CD4-positive, alpha-beta memory T cell (primary cell): ENCODE results near the gene RPL28. TPM values are rescaled to one million over a fixed set of nuclear protein-coding genes. Genes with fewer than 3 reads are reported as not detected.

ENCODE experiments used
- CTCF ChIA-PET: fragments of 350-600 bp; sonication (Branson Sonifier 250); formaldehyde crosslinking; loops from one replicate; lab custom pipeline; 2021; ENCODE audit warnings: inconsistent platforms; ENCODE audit not compliant: partially characterized antibody; lab: Charles Lee
- POLR2A ChIA-PET: fragments of 350-600 bp; sonication (Branson Sonifier 250); formaldehyde crosslinking; loops from one replicate; lab custom pipeline; 2021; ENCODE audit not compliant: partially characterized antibody; lab: Charles Lee
- DNase-seq, 5 donors: peaks; one replicate each; pipeline versions ENCODE4 v3.0.0 to v3.0.0-alpha.2; 2020 to 2022; ENCODE audit warnings: mixed read lengths in 1 of 5
- H3K27ac ChIP-seq: one replicate; pipeline ENCODE4 v1.7.0; 2013; ENCODE audit warnings: low read depth, low read length
- H3K27me3 ChIP-seq: 2 replicates; pipeline ENCODE4 v1.7.0; 2013; ENCODE audit warnings: mild to moderate bottlenecking, low read length, moderate library complexity; ENCODE audit not compliant: insufficient read depth
- H3K36me3 ChIP-seq: 2 replicates; pipeline ENCODE4 v1.7.0; 2013; ENCODE audit warnings: mild to moderate bottlenecking, low read length, moderate library complexity; ENCODE audit not compliant: insufficient read depth
- H3K4me1 ChIP-seq: 2 replicates; pipeline ENCODE4 v1.7.0; 2013; ENCODE audit warnings: mild to moderate bottlenecking, low read length, moderate library complexity; ENCODE audit not compliant: insufficient read depth
- H3K4me3 ChIP-seq, 2 donors: one replicate each; pipeline ENCODE4 v1.7.0; 2013; ENCODE audit warnings: low read length in 2 of 2, mild to moderate bottlenecking in 1 of 2
- H3K9me3 ChIP-seq, 2 donors: one replicate each; pipeline ENCODE4 v1.7.0; 2013; ENCODE audit warnings: low read length in 2 of 2, control low read depth in 1 of 2; ENCODE audit not compliant: control insufficient read depth in 1 of 2
- H3K27ac Mint-ChIP-seq, 7 donors: one replicate each; pipeline ENCODE4 v1.8.0; 2020 to 2021; ENCODE audit warnings: mixed read lengths in 7 of 7, mild to moderate bottlenecking in 6 of 7, inconsistent platforms in 3 of 7, moderate library complexity in 3 of 7
- H3K27me3 Mint-ChIP-seq, 2 donors: one replicate each; pipeline ENCODE4 v1.8.0; 2020 to 2021; ENCODE audit warnings: mixed read lengths in 2 of 2
- H3K36me3 Mint-ChIP-seq, 2 donors: one replicate each; pipeline ENCODE4 v1.8.0; 2020 to 2021; ENCODE audit warnings: mixed read lengths in 2 of 2, inconsistent platforms in 1 of 2, mild to moderate bottlenecking in 1 of 2
- H3K4me1 Mint-ChIP-seq, 4 donors: one replicate each; pipeline ENCODE4 v1.8.0; 2020 to 2021; ENCODE audit warnings: mixed read lengths in 4 of 4, mild to moderate bottlenecking in 1 of 4
- H3K4me3 Mint-ChIP-seq, 8 donors: one replicate each; pipeline ENCODE4 v1.8.0; 2020 to 2021; ENCODE audit warnings: mixed read lengths in 8 of 8, mild to moderate bottlenecking in 7 of 8, moderate library complexity in 6 of 8, inconsistent platforms in 3 of 8
- H3K9me3 Mint-ChIP-seq, 8 donors: one replicate each; pipeline ENCODE4 v1.8.0; 2020 to 2021; ENCODE audit warnings: mixed read lengths in 8 of 8, mild to moderate bottlenecking in 5 of 8, inconsistent platforms in 3 of 8, moderate library complexity in 1 of 8
- intact Hi-C: fragments of 100-400 bp; cut with micrococcal nuclease; formaldehyde crosslinking; loops from one replicate; pipeline ENCODE4 v1.15.1; 2023
- polyA plus RNA-seq, 2 donors: library from polyadenylated mRNA; unstranded; fragments of 300-500 nt; fragmentation: Illumina TruSeq; gene quantifications; one replicate each; pipeline ENCODE4 v1.2.3, GENCODE V29; 2021
- total RNA-seq, 2 experiments: library from RNA; stranded (reverse); gene quantifications; one replicate each; pipeline ENCODE4 v1.2.3, GENCODE V29; 2021

Gene RPL28
- total and polyA plus RNA-seq, 4 experiments from 2014 or later: 257 to 3,159 (median 1,960) TPM

- no peaks in the 10 kb centered on the region for H3K9me3 ChIP-seq
- no peaks in the 10 kb centered on the region for H3K4me1 ChIP-seq
- ChIA-PET CTCF (interaction anchor here (1.0 kb wide), 1 partner anchor 8 kb away, joined by 3 read pairs; no protein-coding TSS in a partner anchor), POLR2A (interaction anchor here (1.8 to 3.1 kb wide), 2 partner anchors 8 to 59 kb away, joined by 3 to 10 read pairs; partner anchors contain the start of gene KMT5C)
- peaks cover 3% of the 10 kb centered on the region for H3K36me3 ChIP-seq
- H3K27me3 ChIP-seq: peaks cover 14% of the 10 kb centered on the region
- H3K4me3 ChIP-seq: no peak overlapping the region
- no peak for DNase-seq
- H3K27ac Mint-ChIP-seq: peak overlapping the region in 2 of 7 donors; percentile 70 to 75
- no peak overlapping the region for H3K27ac ChIP-seq
- no peak overlapping the region for H3K4me3 Mint-ChIP-seq
- H3K9me3 Mint-ChIP-seq: no peaks in the 10 kb centered on the region
- peaks cover 0 to 15% (median under 1%) of the 10 kb centered on the region in 4 donors for H3K4me1 Mint-ChIP-seq
- peaks cover 13 to 20% of the 10 kb centered on the region in 2 donors for H3K27me3 Mint-ChIP-seq
- H3K36me3 Mint-ChIP-seq: peaks cover 4 to 7% of the 10 kb centered on the region in 2 donors
- intact Hi-C loops: no loop called here
Measured at GRCh38 chr19:55347442-55348009, 38.2 kb upstream of the RPL28 start.

GRCh38 chr19:55348317-55349034 is 37.3 kb upstream of the RPL28 start:
- no peak overlapping the region for H3K27ac Mint-ChIP-seq
- H3K36me3 ChIP-seq: no peaks in the 10 kb centered on the region
- peaks cover 8% of the 10 kb centered on the region for H3K4me1 ChIP-seq
- peaks cover 20 to 29% of the 10 kb centered on the region in 2 donors for H3K27me3 Mint-ChIP-seq
- ChIA-PET CTCF (interaction anchor here (0.7 to 1.8 kb wide), 2 partner anchors 9 to 131 kb away, joined by 3 to 7 read pairs; partner anchors contain the start of gene KMT5C), POLR2A (interaction anchor here (1.1 to 3.1 kb wide), 3 partner anchors 9 to 59 kb away, joined by 3 to 10 read pairs (median 3); partner anchors contain the start of genes KMT5C and TMEM238)
- intact Hi-C loops: no loop called here
- no peaks in the 10 kb centered on the region for H3K9me3 ChIP-seq
- no peak overlapping the region for H3K4me3 Mint-ChIP-seq
- H3K36me3 Mint-ChIP-seq: peaks cover 0 to 7% of the 10 kb centered on the region in 2 donors
- peaks cover 2 to 24% (median 6%) of the 10 kb centered on the region in 4 donors for H3K4me1 Mint-ChIP-seq
- no peak for DNase-seq
- H3K27me3 ChIP-seq: peaks cover 23% of the 10 kb centered on the region
- H3K27ac ChIP-seq: no peak overlapping the region
- no peak overlapping the region for H3K4me3 ChIP-seq
- no peaks in the 10 kb centered on the region for H3K9me3 Mint-ChIP-seq

- ChIA-PET POLR2A (interaction anchor here (0.9 to 1.6 kb wide), 2 partner anchors 12 to 68 kb away, joined by 3 to 7 read pairs; partner anchors contain the start of gene KMT5C), CTCF (interaction anchor here (1.8 kb wide), 1 partner anchor 12 kb away, joined by 7 read pairs; the partner anchor contains the start of gene KMT5C)
- H3K4me3 Mint-ChIP-seq: peak overlapping the region in 1 of 8 donors; percentile 69
- H3K27ac Mint-ChIP-seq: peak overlapping the region in 2 of 7 donors; percentile 47 to 53
- H3K4me1 ChIP-seq: peaks cover 18% of the 10 kb centered on the region
- no peak for DNase-seq
- peaks cover 24 to 39% of the 10 kb centered on the region in 2 donors for H3K27me3 Mint-ChIP-seq
- no peaks in the 10 kb centered on the region for H3K9me3 ChIP-seq
- no peaks in the 10 kb centered on the region for H3K36me3 ChIP-seq
- H3K4me1 Mint-ChIP-seq: peaks cover 4 to 33% (median 8%) of the 10 kb centered on the region in 4 donors
- H3K4me3 ChIP-seq: no peak overlapping the region
- peaks cover 26% of the 10 kb centered on the region for H3K27me3 ChIP-seq
- H3K36me3 Mint-ChIP-seq: no peaks in the 10 kb centered on the region
- H3K27ac ChIP-seq: no peak overlapping the region
- intact Hi-C loops: no loop called here
- H3K9me3 Mint-ChIP-seq: no peaks in the 10 kb centered on the region
Measured at GRCh38 chr19:55350620-55351315, 35.0 kb upstream of the RPL28 start.

- POLR2A ChIA-PET: interaction anchor here (0.9 to 2.9 kb wide), 2 partner anchors 13 to 28 kb away, joined by 3 to 15 read pairs; partner anchors contain the start of gene KMT5C
- Histone ChIP-seq H3K36me3 (no peaks in the 10 kb centered on the region), H3K4me1 (peaks cover 18% of the 10 kb centered on the region), H3K27ac (no peak overlapping the region), H3K27me3 (peaks cover 26% of the 10 kb centered on the region), H3K9me3 (no peaks in the 10 kb centered on the region), H3K4me3 (no peak overlapping the region)
- Mint-ChIP-seq H3K4me1 (peaks cover 4 to 33% (median 8%) of the 10 kb centered on the region in 4 donors), H3K27ac (peak overlapping the region in 1 of 7 donors; percentile 38), H3K9me3 (no peaks in the 10 kb centered on the region), H3K27me3 (peaks cover 25 to 41% of the 10 kb centered on the region in 2 donors), H3K4me3 (peak overlapping the region in 1 of 8 donors; percentile 84), H3K36me3 (no peaks in the 10 kb centered on the region)
- intact Hi-C loops: no loop called here
- CTCF ChIA-PET: interaction anchor here (1.7 kb wide), 1 partner anchor 51 kb away, joined by 5 read pairs; no protein-coding TSS in a partner anchor
- DNase-seq: peak in 1 of 5 donors; percentile 25
Measured at GRCh38 chr19:55352040-55352439, 33.7 kb upstream of the RPL28 start.

GRCh38 chr19:55352549-55353145 is 33.1 kb upstream of the RPL28 start:
- Mint-ChIP-seq H3K27ac (peak overlapping the region in 3 of 7 donors; percentile 36 to 46 (median 38)), H3K36me3 (no peaks in the 10 kb centered on the region), H3K4me1 (peaks cover 4 to 33% (median 8%) of the 10 kb centered on the region in 4 donors), H3K4me3 (peak overlapping the region in 6 of 8 donors; percentile 19 to 84 (median 57)), H3K27me3 (peaks cover 30 to 47% of the 10 kb centered on the region in 2 donors), H3K9me3 (no peaks in the 10 kb centered on the region)
- Histone ChIP-seq H3K36me3 (no peaks in the 10 kb centered on the region), H3K4me1 (peaks cover 18% of the 10 kb centered on the region), H3K27ac (no peak overlapping the region), H3K27me3 (peaks cover 29% of the 10 kb centered on the region), H3K9me3 (no peaks in the 10 kb centered on the region), H3K4me3 (no peak overlapping the region)
- POLR2A ChIA-PET: interaction anchor here (2.9 kb wide), 1 partner anchor 14 kb away, joined by 15 read pairs; the partner anchor contains the start of gene KMT5C
- DNase-seq: no peak
- CTCF ChIA-PET: interaction anchor here (1.7 kb wide), 1 partner anchor 51 kb away, joined by 5 read pairs; no protein-coding TSS in a partner anchor
- intact Hi-C loops: no loop called here

GRCh38 chr19:55353356-55353802 is 32.4 kb upstream of the RPL28 start:
- peaks cover 4 to 33% (median 8%) of the 10 kb centered on the region in 4 donors for H3K4me1 Mint-ChIP-seq
- no peaks in the 10 kb centered on the region for H3K36me3 Mint-ChIP-seq
- Histone ChIP-seq H3K4me1 (peaks cover 18% of the 10 kb centered on the region), H3K27ac (no peak overlapping the region), H3K9me3 (no peaks in the 10 kb centered on the region), H3K36me3 (no peaks in the 10 kb centered on the region), H3K4me3 (peak overlapping the region in 1 of 2 donors; percentile 52), H3K27me3 (peaks cover 29% of the 10 kb centered on the region)
- intact Hi-C loops: no loop called here
- POLR2A ChIA-PET: interaction anchor here (0.7 to 2.9 kb wide), 3 partner anchors 15 to 94 kb away, joined by 3 to 15 read pairs (median 4); partner anchors contain the start of genes KMT5C, PPP6R1 and TMEM238
- peak overlapping the region in 5 of 7 donors; percentile 25 to 82 (median 57) for H3K27ac Mint-ChIP-seq
- H3K9me3 Mint-ChIP-seq: no peaks in the 10 kb centered on the region
- H3K27me3 Mint-ChIP-seq: peaks cover 30 to 47% of the 10 kb centered on the region in 2 donors
- CTCF ChIA-PET: no interaction called here
- peak overlapping the region; percentile 66 to 84 (median 75) for H3K4me3 Mint-ChIP-seq
- DNase-seq: no peak
